Peyer's patch (tissue), 4 donors: ENCODE data around the gene PTPRE. TPM values are rescaled to one million over a fixed set of nuclear protein-coding genes. Genes with fewer than 3 reads are reported as not detected.

Experiments used
- DNase-seq, 3 donors: peaks; one replicate each; pipeline ENCODE4 v3.0.0-alpha.2; 2017 to 2019
- H3K27ac ChIP-seq, 4 donors: fragments of 200-600 bp; sonication (generic); one replicate each; pipeline ENCODE4 v1.5.1; 2016 to 2019
- H3K27me3 ChIP-seq, 2 donors: fragments of 200-600 bp; sonication (generic); one replicate each; pipeline ENCODE4 v1.5.1; 2019
- H3K36me3 ChIP-seq, 3 donors: fragments of 200-600 bp; sonication (generic); one replicate each; pipeline ENCODE4 v1.5.1; 2016 to 2019
- H3K4me1 ChIP-seq, 4 donors: fragments of 200-600 bp; sonication (generic); one replicate each; pipeline ENCODE4 v1.5.1; 2016 to 2019
- H3K4me3 ChIP-seq, 4 donors: fragments of 200-600 bp; sonication (generic); 1 replicate in 3 of 4; 2 replicates in 1 of 4; pipeline ENCODE4 v1.5.1; 2016 to 2019; ENCODE audit warnings: mild to moderate bottlenecking in 1 of 4
- H3K9me3 ChIP-seq, 4 donors: fragments of 200-600 bp; sonication (generic); one replicate each; pipeline ENCODE4 v1.5.1; 2016 to 2019; ENCODE audit warnings: mild to moderate bottlenecking in 1 of 4
- CTCF ChIP-seq, 6 experiments: fragments of 450-650 bp in 4 of 6; fragments of 200-600 bp in 2 of 6; sonication (generic) in 1 of 6; IDR thresholded peaks; one replicate each; pipeline ENCODE4 v1.5.1; 2017 to 2019; ENCODE audit warnings: antibody characterized with exemption in 6 of 6, mild to moderate bottlenecking in 3 of 6, moderate library complexity in 1 of 6
- POLR2A ChIP-seq, 2 donors: fragments of 450-650 bp; IDR thresholded peaks; one replicate each; pipeline ENCODE4 v1.5.1; 2017; ENCODE audit warnings: antibody characterized with exemption in 2 of 2, mild to moderate bottlenecking in 2 of 2, moderate library complexity in 2 of 2
- total RNA-seq, 4 donors: library from RNA; depleted of rRNA; stranded (reverse); fragments of >200 nt; gene quantifications; one replicate each; pipeline ENCODE4 v1.1.0, GENCODE V29; 2016

PTPRE gene
- total RNA-seq, 4 donors from 2014 or later, result 24.0 to 48.7 (median 35.4) TPM

DNA sequence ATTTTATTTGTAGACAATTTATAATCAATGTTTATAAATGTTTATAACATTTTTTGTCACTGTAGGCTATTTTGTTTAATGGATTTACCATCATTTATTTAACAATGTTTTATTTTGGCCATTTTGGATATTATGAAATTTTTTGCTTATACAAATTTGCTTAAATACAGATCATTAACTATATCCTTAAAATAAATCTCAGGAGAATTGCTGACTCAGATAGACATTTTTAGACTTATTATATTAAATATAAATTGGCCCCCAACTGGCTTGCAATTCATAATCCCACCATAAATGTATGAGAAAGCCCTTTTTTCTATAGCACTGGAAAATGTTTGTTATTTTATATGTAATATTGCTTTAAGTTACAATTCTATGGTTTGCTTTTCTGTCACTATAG is 10.3 kb upstream of the PTPRE start:
- TF ChIP-seq CTCF (IDR thresholded peaks at IDR 0.05) (no peak), POLR2A (IDR thresholded peaks at IDR 0.05) (no peak)
- no peaks in the 10 kb centered on the region for H3K27me3 ChIP-seq

DNA sequence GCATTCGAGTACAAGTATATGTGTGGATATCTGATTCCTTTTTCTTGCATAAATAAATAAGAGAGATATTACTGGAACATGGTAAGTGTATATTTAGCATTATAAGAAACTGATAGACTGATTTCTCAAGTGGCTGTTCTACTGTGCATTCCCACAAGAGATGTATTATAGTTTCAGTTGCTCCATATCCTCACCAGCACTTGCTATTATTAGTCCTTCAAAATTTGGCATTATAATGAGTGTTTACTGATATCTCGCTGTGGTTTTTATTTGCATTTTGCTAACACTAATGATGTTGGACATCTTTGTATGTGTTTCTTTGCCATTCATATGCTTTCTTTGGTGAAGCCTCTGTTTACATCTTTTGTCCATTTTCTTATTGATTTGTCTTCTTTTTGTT is 9.7 kb upstream of the PTPRE start:
- Histone ChIP-seq H3K27ac (no peak overlapping the region), H3K4me1 (no peaks in the 10 kb centered on the region), H3K9me3 (no peaks in the 10 kb centered on the region), H3K36me3 (no peaks in the 10 kb centered on the region), H3K4me3 (no peak overlapping the region), H3K27me3 (no peaks in the 10 kb centered on the region)
- DNase-seq, result no peak
- TF ChIP-seq POLR2A (IDR thresholded peaks at IDR 0.05) (no peak), CTCF (IDR thresholded peaks at IDR 0.05) (no peak)

More for the DNA sequence above, 10.3 kb upstream of the PTPRE start:
- Histone ChIP-seq H3K4me3 (no peak overlapping the region), H3K27ac (no peak overlapping the region), H3K4me1 (no peaks in the 10 kb centered on the region), H3K36me3 (no peaks in the 10 kb centered on the region), H3K9me3 (no peaks in the 10 kb centered on the region)
- DNase-seq, result no peak

- H3K9me3 ChIP-seq, result no peaks in the 10 kb centered on the region
- peak overlapping the region in 2 of 4 donors; percentile 39 to 66 for H3K27ac ChIP-seq
- no peak overlapping the region for H3K4me3 ChIP-seq
- no peaks in the 10 kb centered on the region for H3K4me1 ChIP-seq
- no peaks in the 10 kb centered on the region for H3K27me3 ChIP-seq
- peak in 1 of 3 donors; percentile 2 for DNase-seq
- TF ChIP-seq POLR2A (IDR thresholded peaks at IDR 0.05) (no peak), CTCF (IDR thresholded peaks at IDR 0.05) (no peak)
- no peaks in the 10 kb centered on the region for H3K36me3 ChIP-seq
Measured at GRCh38 chr10:127899766-127900387, 7.0 kb upstream of the PTPRE start.

GRCh38 chr10:127903789-127904188 is 3.1 kb upstream of the PTPRE start:
- no peak for TF ChIP-seq POLR2A (IDR thresholded peaks at IDR 0.05)
- TF ChIP-seq CTCF (IDR thresholded peaks at IDR 0.05), result no peak
- no peak for DNase-seq
- no peaks in the 10 kb centered on the region for H3K27me3 ChIP-seq
- peaks cover 0 to 24% (median 8%) of the 10 kb centered on the region in 4 donors for H3K4me1 ChIP-seq
- H3K36me3 ChIP-seq, result no peaks in the 10 kb centered on the region
- no peaks in the 10 kb centered on the region for H3K9me3 ChIP-seq
- H3K4me3 ChIP-seq, result no peak overlapping the region
- no peak overlapping the region for H3K27ac ChIP-seq

GRCh38 chr10:127904311-127905000 is 2.4 kb upstream of the PTPRE start:
- H3K4me1 ChIP-seq, result peaks cover 0 to 24% (median 8%) of the 10 kb centered on the region in 4 donors
- no peaks in the 10 kb centered on the region for H3K36me3 ChIP-seq
- no peak overlapping the region for H3K4me3 ChIP-seq
- H3K9me3 ChIP-seq, result no peaks in the 10 kb centered on the region
- no peak for TF ChIP-seq CTCF (IDR thresholded peaks at IDR 0.05)
- no peak for TF ChIP-seq POLR2A (IDR thresholded peaks at IDR 0.05)
- H3K27ac ChIP-seq, result no peak overlapping the region
- no peaks in the 10 kb centered on the region for H3K27me3 ChIP-seq
- peak in 1 of 3 donors; percentile 6 for DNase-seq
